COLO668 (cell line): ENCODE results near the gene ARID3A.
A peak's percentile ranks its signal among the peaks of the same experiment; 100 is the strongest.
"Not testable (repeated sequence)": the region's sequence is repeated elsewhere in the genome, so short reads cannot be mapped to it uniquely, and the experiment has no call there.

ENCODE experiments used
- DNase-seq: peaks from one replicate; lab custom pipeline; 2025; ENCODE audit not compliant: unreplicated experiment; lab: John Stamatoyannopoulos, UW

ARID3A gene

GRCh38 chr19:1014161-1015060, 88.6 kb downstream of the ARID3A start:
- no peak for DNase-seq

- DNase-seq, result no peak
Observed at GRCh38 chr19:1015061-1015781, 89.4 kb downstream of the ARID3A start.

- DNase-seq, result no peak
Observed at GRCh38 chr19:1015782-1016646, 90.2 kb downstream of the ARID3A start.

GRCh38 chr19:1016647-1017114, 90.8 kb downstream of the ARID3A start:
- no peak for DNase-seq

GRCh38 chr19:1017115-1017905, 91.5 kb downstream of the ARID3A start:
- DNase-seq, result no peak

- DNase-seq, result no peak
Observed at GRCh38 chr19:1017906-1018305, 92.1 kb downstream of the ARID3A start.

- no peak for DNase-seq
Observed at GRCh38 chr19:1018393-1018792, 92.6 kb downstream of the ARID3A start.

GRCh38 chr19:1018932-1019615, 93.2 kb downstream of the ARID3A start:
- no peak for DNase-seq

- DNase-seq, result no peak
Observed at GRCh38 chr19:1019616-1019961, 93.8 kb downstream of the ARID3A start.

- DNase-seq, result no peak
Observed at GRCh38 chr19:1019980-1020867, 94.4 kb downstream of the ARID3A start.

GRCh38 chr19:1020868-1021425, 95.1 kb downstream of the ARID3A start, which contains the start of gene TMEM259:
Gene TMEM259, minus strand, starts transcription at chr19:1021123. Its CDS starts 127 bp downstream, at chr19:1020996.
- DNase-seq, result peak; percentile 99

GRCh38 chr19:1023883-1024188, 98.0 kb downstream of the ARID3A start:
- DNase-seq, result not testable (repeated sequence)

- DNase-seq, result not testable (repeated sequence)
Observed at GRCh38 chr19:1025080-1025479, 99.2 kb downstream of the ARID3A start.
